Liver (tissue), 9 donors: ENCODE measurements around the gene APOBEC3F. TPM values are rescaled to one million over a fixed set of nuclear protein-coding genes. Genes with fewer than 3 reads are reported as not detected.
"Not testable (repeated sequence)": the region's sequence is repeated elsewhere in the genome, so short reads cannot be mapped to it uniquely, and the experiment has no call there.

ENCODE experiments used
- DNase-seq: peaks from one replicate; pipeline ENCODE4 v3.0.0-alpha.2; 2017; ENCODE audit warnings: low spot score
- H3K27ac ChIP-seq, 2 donors: one replicate each; pipeline ENCODE4 v1.7.0; 2013; ENCODE audit warnings: inconsistent platforms in 2 of 2, low read length in 2 of 2, control low read depth in 1 of 2, low read depth in 1 of 2, mild to moderate bottlenecking in 1 of 2
- H3K27me3 ChIP-seq, 4 donors: one replicate each; pipeline versions ENCODE4 v1.6.1 to v1.7.0; 2013; ENCODE audit warnings: low read length in 3 of 4, inconsistent platforms in 1 of 4, mild to moderate bottlenecking in 1 of 4, moderate library complexity in 1 of 4; ENCODE audit not compliant: control insufficient read depth in 4 of 4, insufficient read depth in 4 of 4
- H3K36me3 ChIP-seq, 4 donors: one replicate each; pipeline versions ENCODE4 v1.6.1 to v1.7.0; 2013; ENCODE audit warnings: low read length in 3 of 4, mild to moderate bottlenecking in 3 of 4, low read depth in 1 of 4, moderate library complexity in 1 of 4; ENCODE audit not compliant: control insufficient read depth in 4 of 4, insufficient read depth in 3 of 4
- H3K4me1 ChIP-seq, 4 donors: one replicate each; pipeline versions ENCODE4 v1.6.1 to v1.7.0; 2013; ENCODE audit warnings: low read length in 3 of 4, mild to moderate bottlenecking in 3 of 4, moderate library complexity in 1 of 4; ENCODE audit not compliant: control insufficient read depth in 4 of 4, insufficient read depth in 4 of 4
- H3K4me3 ChIP-seq, 3 donors: one replicate each; pipeline versions ENCODE4 v1.6.1 to v1.7.0; 2013; ENCODE audit warnings: low read length in 3 of 3, control low read depth in 1 of 3, low read depth in 1 of 3, mild to moderate bottlenecking in 1 of 3
- H3K9ac ChIP-seq, 2 donors: one replicate each; pipeline ENCODE4 v1.7.0; 2013; ENCODE audit warnings: low read length in 2 of 2, mild to moderate bottlenecking in 2 of 2, moderate library complexity in 2 of 2, control low read depth in 1 of 2, low read depth in 1 of 2
- H3K9me3 ChIP-seq, 4 donors: one replicate each; pipeline versions ENCODE4 v1.6.1 to v1.7.0; 2013; ENCODE audit warnings: low read length in 3 of 4; ENCODE audit not compliant: control insufficient read depth in 4 of 4
- EGR1 ChIP-seq, 2 donors: IDR thresholded peaks; 2 replicates each; pipeline ENCODE4 v1.6.1; 2016 to 2018; ENCODE audit warnings: antibody characterized with exemption in 2 of 2, low read depth in 2 of 2
- FOXA2 ChIP-seq: IDR thresholded peaks from 2 replicates; pipeline ENCODE4 v1.6.1; 2016; ENCODE audit warnings: antibody characterized with exemption
- GABPA ChIP-seq, 2 donors: IDR thresholded peaks in 1 of 2; conservative IDR thresholded peaks in 1 of 2; 2 replicates each; pipeline ENCODE4 v1.6.1; 2016; ENCODE audit warnings: antibody characterized with exemption in 2 of 2, mild to moderate bottlenecking in 1 of 2, moderate library complexity in 1 of 2
- HNF4A ChIP-seq, 2 donors: conservative IDR thresholded peaks; 2 replicates each; pipeline ENCODE4 v1.6.1; 2016; ENCODE audit warnings: antibody characterized with exemption in 2 of 2, mild to moderate bottlenecking in 2 of 2
- JUND ChIP-seq, 2 donors: IDR thresholded peaks; 2 replicates each; pipeline ENCODE4 v1.6.1; 2016; ENCODE audit warnings: antibody characterized with exemption in 2 of 2
- NR2F2 ChIP-seq: IDR thresholded peaks from 2 replicates; pipeline ENCODE4 v1.6.1; 2016; ENCODE audit warnings: antibody characterized with exemption
- SP1 ChIP-seq: IDR thresholded peaks from 2 replicates; pipeline ENCODE4 v1.6.1; 2018; ENCODE audit warnings: antibody characterized with exemption, mild to moderate bottlenecking
- YY1 ChIP-seq: IDR thresholded peaks from 2 replicates; pipeline ENCODE4 v1.6.1; 2016; ENCODE audit warnings: antibody characterized with exemption, mild to moderate bottlenecking
- WGBS: extraction: QIAGEN DNeasy Blood & Tissue Kit; methylation state at CpG from one replicate; pipeline ENCODE4 v1.1.7; 2013; 5-methylcytosine and 5-hydroxymethylcytosine counted together
- polyA plus RNA-seq, 2 donors: library from polyadenylated mRNA; stranded (reverse) in 1 of 2; unstranded in 1 of 2; fragments of 200-250 nt in 1 of 2; fragments of >200 nt in 1 of 2; fragmentation: Nextera tagmentation in 1 of 2; extraction: Ambion mirVana in 1 of 2; gene quantifications; one replicate each; pipeline versions ENCODE4 v1.2.1 to v1.2.3, GENCODE V29; 2013 to 2015
- total RNA-seq, 2 donors: library from RNA; depleted of rRNA; stranded (reverse); fragments of >200 nt; gene quantifications; one replicate each; pipeline ENCODE4 v1.2.3, GENCODE V29; 2014
- TF ChIP-seq, protein P1 (sequence below): IDR thresholded peaks from 2 replicates; pipeline ENCODE4 v1.6.1; 2016; ENCODE audit warnings: antibody characterized with exemption, mild to moderate bottlenecking
- TF ChIP-seq, protein P2 (sequence below): IDR thresholded peaks from 2 replicates; pipeline ENCODE4 v1.6.1; 2016; ENCODE audit warnings: antibody characterized with exemption
- TF ChIP-seq, protein P3 (sequence below): IDR thresholded peaks from 2 replicates; pipeline ENCODE4 v1.6.1; 2016; ENCODE audit warnings: antibody characterized with exemption
- donor health status: healthy.
- donor health status: healthy.
- donor health status: healthy.
- donor health status: healthy.
- donor health status: healthy.

APOBEC3F gene
- total and polyA plus RNA-seq, 4 donors = 1.6 to 4.5 (median 2.0) TPM

DNA sequence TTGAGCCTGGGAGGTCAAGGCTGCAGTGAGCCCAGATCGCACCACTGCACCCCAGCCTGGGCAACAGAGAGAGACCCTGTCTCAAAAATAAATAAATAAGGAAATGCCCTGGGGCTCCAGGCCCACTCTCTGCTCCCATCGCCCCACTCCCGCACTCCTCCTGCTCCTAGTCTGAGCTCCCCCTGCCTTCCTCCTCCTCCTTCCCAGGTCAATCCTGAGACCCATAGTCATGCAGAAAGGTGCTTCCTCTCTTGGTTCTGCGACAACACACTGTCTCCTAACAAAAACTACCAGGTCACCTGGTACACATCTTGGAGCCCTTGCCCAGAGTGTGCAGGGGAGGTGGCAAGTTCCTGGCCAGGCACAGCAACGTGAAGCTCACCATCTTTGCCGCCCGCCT is 29.5 kb downstream of the APOBEC3F start:
- DNase-seq = no peak
- no peak for TF ChIP-seq FOXA2
- TF ChIP-seq, protein P1, sequence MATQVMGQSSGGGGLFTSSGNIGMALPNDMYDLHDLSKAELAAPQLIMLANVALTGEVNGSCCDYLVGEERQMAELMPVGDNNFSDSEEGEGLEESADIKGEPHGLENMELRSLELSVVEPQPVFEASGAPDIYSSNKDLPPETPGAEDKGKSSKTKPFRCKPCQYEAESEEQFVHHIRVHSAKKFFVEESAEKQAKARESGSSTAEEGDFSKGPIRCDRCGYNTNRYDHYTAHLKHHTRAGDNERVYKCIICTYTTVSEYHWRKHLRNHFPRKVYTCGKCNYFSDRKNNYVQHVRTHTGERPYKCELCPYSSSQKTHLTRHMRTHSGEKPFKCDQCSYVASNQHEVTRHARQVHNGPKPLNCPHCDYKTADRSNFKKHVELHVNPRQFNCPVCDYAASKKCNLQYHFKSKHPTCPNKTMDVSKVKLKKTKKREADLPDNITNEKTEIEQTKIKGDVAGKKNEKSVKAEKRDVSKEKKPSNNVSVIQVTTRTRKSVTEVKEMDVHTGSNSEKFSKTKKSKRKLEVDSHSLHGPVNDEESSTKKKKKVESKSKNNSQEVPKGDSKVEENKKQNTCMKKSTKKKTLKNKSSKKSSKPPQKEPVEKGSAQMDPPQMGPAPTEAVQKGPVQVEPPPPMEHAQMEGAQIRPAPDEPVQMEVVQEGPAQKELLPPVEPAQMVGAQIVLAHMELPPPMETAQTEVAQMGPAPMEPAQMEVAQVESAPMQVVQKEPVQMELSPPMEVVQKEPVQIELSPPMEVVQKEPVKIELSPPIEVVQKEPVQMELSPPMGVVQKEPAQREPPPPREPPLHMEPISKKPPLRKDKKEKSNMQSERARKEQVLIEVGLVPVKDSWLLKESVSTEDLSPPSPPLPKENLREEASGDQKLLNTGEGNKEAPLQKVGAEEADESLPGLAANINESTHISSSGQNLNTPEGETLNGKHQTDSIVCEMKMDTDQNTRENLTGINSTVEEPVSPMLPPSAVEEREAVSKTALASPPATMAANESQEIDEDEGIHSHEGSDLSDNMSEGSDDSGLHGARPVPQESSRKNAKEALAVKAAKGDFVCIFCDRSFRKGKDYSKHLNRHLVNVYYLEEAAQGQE = no peak
- no peak for TF ChIP-seq EGR1 (IDR thresholded peaks at IDR 0.05; ENCODE audit: low read depth in 2 of 2)
- no peak for TF ChIP-seq JUND (IDR thresholded peaks at IDR 0.05)
- TF ChIP-seq, protein P2, sequence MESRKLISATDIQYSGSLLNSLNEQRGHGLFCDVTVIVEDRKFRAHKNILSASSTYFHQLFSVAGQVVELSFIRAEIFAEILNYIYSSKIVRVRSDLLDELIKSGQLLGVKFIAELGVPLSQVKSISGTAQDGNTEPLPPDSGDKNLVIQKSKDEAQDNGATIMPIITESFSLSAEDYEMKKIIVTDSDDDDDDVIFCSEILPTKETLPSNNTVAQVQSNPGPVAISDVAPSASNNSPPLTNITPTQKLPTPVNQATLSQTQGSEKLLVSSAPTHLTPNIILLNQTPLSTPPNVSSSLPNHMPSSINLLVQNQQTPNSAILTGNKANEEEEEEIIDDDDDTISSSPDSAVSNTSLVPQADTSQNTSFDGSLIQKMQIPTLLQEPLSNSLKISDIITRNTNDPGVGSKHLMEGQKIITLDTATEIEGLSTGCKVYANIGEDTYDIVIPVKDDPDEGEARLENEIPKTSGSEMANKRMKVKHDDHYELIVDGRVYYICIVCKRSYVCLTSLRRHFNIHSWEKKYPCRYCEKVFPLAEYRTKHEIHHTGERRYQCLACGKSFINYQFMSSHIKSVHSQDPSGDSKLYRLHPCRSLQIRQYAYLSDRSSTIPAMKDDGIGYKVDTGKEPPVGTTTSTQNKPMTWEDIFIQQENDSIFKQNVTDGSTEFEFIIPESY = no peak
- no peak for TF ChIP-seq YY1
- no peak for TF ChIP-seq SP1
- no peak for TF ChIP-seq HNF4A (conservative IDR thresholded peaks at IDR 0.05)
- TF ChIP-seq, protein P3, sequence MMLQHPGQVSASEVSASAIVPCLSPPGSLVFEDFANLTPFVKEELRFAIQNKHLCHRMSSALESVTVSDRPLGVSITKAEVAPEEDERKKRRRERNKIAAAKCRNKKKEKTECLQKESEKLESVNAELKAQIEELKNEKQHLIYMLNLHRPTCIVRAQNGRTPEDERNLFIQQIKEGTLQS = no peak
- 95% methylated on average over 7 of the region's 7 CpGs for WGBS
- Histone ChIP-seq H3K9ac (no peak overlapping the region), H3K27me3 (no peaks in the 10 kb centered on the region), H3K9me3 (no peaks in the 10 kb centered on the region), H3K36me3 (no peaks in the 10 kb centered on the region), H3K4me3 (no peak overlapping the region), H3K4me1 (no peaks in the 10 kb centered on the region), H3K27ac (no peak overlapping the region)

DNA sequence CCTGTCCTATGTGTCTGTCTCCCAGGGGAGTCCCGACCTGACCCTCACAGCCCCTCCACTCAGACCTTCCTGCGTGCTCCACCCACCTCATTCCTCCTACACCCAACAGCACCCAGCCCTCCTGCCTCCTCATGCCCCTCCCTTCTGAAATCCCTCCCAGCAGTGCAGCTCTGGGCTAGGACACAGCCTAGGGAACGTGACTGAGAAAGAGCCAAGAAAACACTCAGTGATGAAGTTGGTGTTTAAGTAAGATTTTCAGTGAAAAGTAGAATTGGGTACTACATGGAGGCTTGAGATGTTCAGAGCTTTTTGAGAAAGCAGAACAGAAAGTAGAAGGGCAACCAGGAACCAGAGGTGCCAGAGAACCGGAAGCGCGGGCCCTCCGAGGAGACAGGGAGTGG is 31.9 kb downstream of the APOBEC3F start:
- 75% methylated on average over 7 of the region's 7 CpGs for WGBS
- not testable (repeated sequence) for H3K4me1 ChIP-seq
- peak overlapping the region in 1 of 2 donors; percentile 3 for H3K27ac ChIP-seq

DNA sequence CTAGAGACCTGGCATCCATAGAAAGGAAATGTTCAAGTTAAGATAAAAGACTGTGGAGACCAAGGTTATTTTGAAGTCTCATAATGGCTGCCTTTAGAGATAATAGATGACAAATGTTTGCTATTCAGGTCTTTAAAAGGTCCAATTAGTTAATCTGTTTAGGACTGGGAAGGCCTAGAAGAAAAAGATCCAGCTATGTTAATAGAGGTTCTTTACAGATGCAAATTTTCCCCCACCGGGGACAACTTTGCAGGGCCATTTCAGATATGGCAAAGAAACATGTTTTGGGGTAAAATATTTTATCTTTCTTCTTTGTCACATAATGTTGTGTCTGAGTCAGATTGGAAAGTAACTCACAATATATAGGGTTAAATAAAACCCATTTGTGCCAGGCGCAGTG is 33.3 kb downstream of the APOBEC3F start:
- Histone ChIP-seq H3K27me3 (no peaks in the 10 kb centered on the region), H3K9me3 (no peaks in the 10 kb centered on the region), H3K4me3 (no peak overlapping the region), H3K9ac (no peak overlapping the region), H3K4me1 (peaks cover 0 to 2% (median 0%) of the 10 kb centered on the region in 4 donors), H3K36me3 (no peaks in the 10 kb centered on the region), H3K27ac (no peak overlapping the region)
- WGBS = 48% methylated on average over 2 of the region's 2 CpGs
- no peak for DNase-seq
- TF ChIP-seq SP1 = no peak
- TF ChIP-seq GABPA (IDR thresholded peaks at IDR 0.05 in 1 of 2, conservative IDR thresholded peaks at IDR 0.05 in 1 of 2) = no peak
- no peak for TF ChIP-seq EGR1 (IDR thresholded peaks at IDR 0.05; ENCODE audit: low read depth in 2 of 2)
- TF ChIP-seq NR2F2 = no peak
- no peak for TF ChIP-seq FOXA2

More for the DNA sequence above, 31.9 kb downstream of the APOBEC3F start:
- not testable (repeated sequence) for H3K9me3 ChIP-seq, DNase-seq, H3K36me3 ChIP-seq, H3K4me3 ChIP-seq, H3K27me3 ChIP-seq, H3K9ac ChIP-seq
